Measurements from ENCODE around the gene RREB1. TPM values are rescaled to one million over a fixed set of nuclear protein-coding genes. Genes with fewer than 3 reads are reported as not detected.
A peak's percentile ranks its signal among the peaks of the same experiment; 100 is the strongest.

The RREB1 gene
- total and polyA plus RNA-seq, 2 donors (not counting 3 experiments of a cell fraction or from before 2014, with no cell fraction given), result 3.7 to 33.0 TPM

GRCh38 chr6:7062451-7063162 is 45.2 kb upstream of the RREB1 start:
- intact Hi-C loops (cut with micrococcal nuclease) (no loop called here), dilution Hi-C loops (cut with MboI; ENCODE audit: extremely low pct_ligation_motif_present, low sequenced_read_pairs) (no loop called here)
- Histone ChIP-seq H3K4me3 (replicated peaks in 1 of 3; ENCODE audit: insufficient read depth in 1 of 3, low read depth in 1 of 3, low read length in 3 of 3) (no peak overlapping the region), H3K27me3 (ENCODE audit: control insufficient read depth in 2 of 2, insufficient read depth in 2 of 2, low read length in 2 of 2) (no peaks in the 10 kb centered on the region), H3K4me1 (ENCODE audit: control insufficient read depth, extremely low read depth, insufficient read depth, low read length) (no peaks in the 10 kb centered on the region), H3K9ac (replicated peaks; ENCODE audit: extremely low read depth, insufficient read depth, low read length) (no peak overlapping the region), H3K9me1 (replicated peaks; ENCODE audit: control insufficient read depth, extremely low read depth, insufficient read depth, low read length) (no peaks in the 10 kb centered on the region), H3K79me2 (ENCODE audit: control insufficient read depth, insufficient read depth, low read length) (no peaks in the 10 kb centered on the region), H2AFZ (ENCODE audit: low read depth, low read length) (no peak overlapping the region), H3K4me2 (ENCODE audit: insufficient read depth, low read length) (no peak overlapping the region), H3K9me3 (replicated peaks; ENCODE audit: control insufficient read depth, insufficient read depth, low read length) (no peaks in the 10 kb centered on the region), H4K20me1 (replicated peaks; ENCODE audit: control insufficient read depth, extremely low read depth, insufficient read depth, low read length) (no peaks in the 10 kb centered on the region), H3K27ac (ENCODE audit: insufficient read depth, low read depth, low read length) (no peak overlapping the region), H3K36me3 (ENCODE audit: control insufficient read depth in 2 of 2, extremely low read depth in 1 of 2, insufficient read depth in 2 of 2, low read length in 2 of 2) (no peaks in the 10 kb centered on the region)
- TF ChIP-seq MAX (IDR thresholded peaks at IDR 0.05; ENCODE audit: insufficient read depth, insufficient read length), result no peak
- TF ChIP-seq CTCF (IDR thresholded peaks at IDR 0.05; ENCODE audit: extremely low read depth in 1 of 2, insufficient read depth in 1 of 2, low read depth in 1 of 2, low read length in 2 of 2), result no peak
- TF ChIP-seq MYC (IDR thresholded peaks at IDR 0.05; ENCODE audit: low read depth, low read length), result no peak
- TF ChIP-seq POLR2A (IDR thresholded peaks at IDR 0.05; ENCODE audit: low read depth, low read length), result no peak
- peak; percentile 74 for FAIRE-seq
- DNase-seq (ENCODE audit: low read depth, low spot score), result peak; percentile 50
- ChIA-PET CTCF (no interaction called here), POLR2A (no interaction called here)
- no TSS peak for BruUV-seq (replicated peaks)

- Histone ChIP-seq H4K20me1 (replicated peaks; ENCODE audit: control insufficient read depth, extremely low read depth, insufficient read depth, low read length) (no peaks in the 10 kb centered on the region), H3K9ac (replicated peaks; ENCODE audit: extremely low read depth, insufficient read depth, low read length) (no peak overlapping the region), H3K36me3 (ENCODE audit: control insufficient read depth in 2 of 2, extremely low read depth in 1 of 2, insufficient read depth in 2 of 2, low read length in 2 of 2) (no peaks in the 10 kb centered on the region), H3K4me3 (replicated peaks in 1 of 3; ENCODE audit: insufficient read depth in 1 of 3, low read depth in 1 of 3, low read length in 3 of 3) (no peak overlapping the region), H3K4me2 (ENCODE audit: insufficient read depth, low read length) (no peak overlapping the region), H3K27ac (ENCODE audit: insufficient read depth, low read depth, low read length) (no peak overlapping the region), H3K79me2 (ENCODE audit: control insufficient read depth, insufficient read depth, low read length) (no peaks in the 10 kb centered on the region), H3K9me1 (replicated peaks; ENCODE audit: control insufficient read depth, extremely low read depth, insufficient read depth, low read length) (no peaks in the 10 kb centered on the region), H2AFZ (ENCODE audit: low read depth, low read length) (no peak overlapping the region), H3K9me3 (replicated peaks; ENCODE audit: control insufficient read depth, insufficient read depth, low read length) (no peaks in the 10 kb centered on the region), H3K27me3 (ENCODE audit: control insufficient read depth in 2 of 2, insufficient read depth in 2 of 2, low read length in 2 of 2) (no peaks in the 10 kb centered on the region), H3K4me1 (ENCODE audit: control insufficient read depth, extremely low read depth, insufficient read depth, low read length) (no peaks in the 10 kb centered on the region)
- ChIA-PET CTCF (no interaction called here), POLR2A (no interaction called here)
- dilution Hi-C loops (cut with MboI; ENCODE audit: extremely low pct_ligation_motif_present, low sequenced_read_pairs) (no loop called here), intact Hi-C loops (cut with micrococcal nuclease) (no loop called here)
- BruUV-seq (replicated peaks), result no TSS peak
- no peak for TF ChIP-seq EZH2 (IDR thresholded peaks at IDR 0.05; ENCODE audit: borderline replicate concordance, low read depth, low read length, severe bottlenecking)
- TF ChIP-seq CTCF (IDR thresholded peaks at IDR 0.05; ENCODE audit: extremely low read depth in 1 of 2, insufficient read depth in 1 of 2, low read depth in 1 of 2, low read length in 2 of 2), result no peak
- TF ChIP-seq JUN (IDR thresholded peaks at IDR 0.05; ENCODE audit: borderline replicate concordance, insufficient read depth, insufficient read length, low read depth), result no peak
- TF ChIP-seq GATA2 (IDR thresholded peaks at IDR 0.05; ENCODE audit: insufficient read depth, insufficient read length, low read depth, low read length), result no peak
- no peak for TF ChIP-seq MAX (IDR thresholded peaks at IDR 0.05; ENCODE audit: insufficient read depth, insufficient read length)
- TF ChIP-seq MYC (IDR thresholded peaks at IDR 0.05; ENCODE audit: low read depth, low read length), result no peak
- no peak for TF ChIP-seq POLR2AphosphoS5 (IDR thresholded peaks at IDR 0.05; ENCODE audit: insufficient read depth, low read depth, low read length)
- no peak for TF ChIP-seq FOS (IDR thresholded peaks at IDR 0.05; ENCODE audit: borderline replicate concordance, insufficient read depth, low read length)
- TF ChIP-seq POLR2A (IDR thresholded peaks at IDR 0.05; ENCODE audit: low read depth, low read length), result no peak
- no peak for FAIRE-seq
- DNase-seq (ENCODE audit: low read depth, low spot score), result no peak
Observed at GRCh38 chr6:7067305-7067704, 40.5 kb upstream of the RREB1 start.

All from endothelial cell of umbilical vein (primary cell).